ENCODE data around the gene OTOG. TPM values are rescaled to one million over a fixed set of nuclear protein-coding genes. Genes with fewer than 3 reads are reported as not detected.

Gene OTOG
- total RNA-seq, 1 experiment from 2014 or later = not detected

DNA sequence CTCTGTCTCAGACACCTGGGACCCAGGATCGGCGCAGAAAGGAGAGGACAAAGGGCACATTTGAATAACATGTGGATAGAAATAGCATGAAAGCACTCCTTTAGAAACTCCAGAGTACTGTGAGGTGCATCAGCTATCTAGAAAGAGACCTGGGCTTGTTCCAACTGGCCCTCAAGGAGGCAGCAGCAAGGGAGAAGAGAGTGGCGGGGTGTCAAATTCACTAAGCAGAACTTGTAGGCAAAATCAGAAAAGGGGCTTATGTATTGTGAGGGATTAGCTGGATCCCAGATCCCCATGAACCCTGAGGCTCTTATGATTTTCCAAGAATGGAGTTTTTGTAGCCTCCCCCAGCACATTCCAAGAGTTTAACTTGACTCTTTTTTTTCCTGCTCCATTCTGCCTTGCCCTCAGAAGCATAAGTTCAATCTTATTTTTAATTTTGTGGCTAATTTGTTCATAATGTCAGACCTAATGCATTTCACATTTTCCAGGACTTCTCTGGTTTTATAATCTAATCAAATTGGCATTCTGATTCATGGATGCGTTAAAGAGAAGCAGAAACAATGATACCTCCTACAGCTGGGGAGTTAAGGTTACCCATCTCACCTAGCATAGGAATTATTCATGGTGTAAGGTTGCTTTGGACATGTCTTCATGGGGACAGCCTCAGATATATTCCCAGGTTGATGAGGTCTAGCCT, 36.4 kb upstream of the OTOG start:
- H2AFZ ChIP-seq (ENCODE audit: low read length) = no peak overlapping the region
- TF ChIP-seq EZH2 (IDR thresholded peaks at IDR 0.05; ENCODE audit: low read length, unreplicated experiment) (no peak), EZH2phosphoT487 (IDR thresholded peaks at IDR 0.05; ENCODE audit: borderline replicate concordance, low read length) (no peak)
- TF ChIP-seq, protein P1, sequence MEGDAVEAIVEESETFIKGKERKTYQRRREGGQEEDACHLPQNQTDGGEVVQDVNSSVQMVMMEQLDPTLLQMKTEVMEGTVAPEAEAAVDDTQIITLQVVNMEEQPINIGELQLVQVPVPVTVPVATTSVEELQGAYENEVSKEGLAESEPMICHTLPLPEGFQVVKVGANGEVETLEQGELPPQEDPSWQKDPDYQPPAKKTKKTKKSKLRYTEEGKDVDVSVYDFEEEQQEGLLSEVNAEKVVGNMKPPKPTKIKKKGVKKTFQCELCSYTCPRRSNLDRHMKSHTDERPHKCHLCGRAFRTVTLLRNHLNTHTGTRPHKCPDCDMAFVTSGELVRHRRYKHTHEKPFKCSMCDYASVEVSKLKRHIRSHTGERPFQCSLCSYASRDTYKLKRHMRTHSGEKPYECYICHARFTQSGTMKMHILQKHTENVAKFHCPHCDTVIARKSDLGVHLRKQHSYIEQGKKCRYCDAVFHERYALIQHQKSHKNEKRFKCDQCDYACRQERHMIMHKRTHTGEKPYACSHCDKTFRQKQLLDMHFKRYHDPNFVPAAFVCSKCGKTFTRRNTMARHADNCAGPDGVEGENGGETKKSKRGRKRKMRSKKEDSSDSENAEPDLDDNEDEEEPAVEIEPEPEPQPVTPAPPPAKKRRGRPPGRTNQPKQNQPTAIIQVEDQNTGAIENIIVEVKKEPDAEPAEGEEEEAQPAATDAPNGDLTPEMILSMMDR (conservative IDR thresholded peaks at IDR 0.05; ENCODE audit: low read depth, low read length) = no peak
- H3K27me3 ChIP-seq (ENCODE audit: low read length) = peaks cover 36% of the 10 kb centered on the region
- H3K79me2 ChIP-seq (ENCODE audit: low read length) = no peaks in the 10 kb centered on the region
- no peaks in the 10 kb centered on the region for H3K9me2 ChIP-seq (replicated peaks; ENCODE audit: low read length)
- no peaks in the 10 kb centered on the region for H3K9me3 ChIP-seq (ENCODE audit: low read length)
- no peak overlapping the region for H3K4me3 ChIP-seq (ENCODE audit: low read length)
- no TSS peak for BruUV-seq (replicated peaks)
- H3F3A ChIP-seq (ENCODE audit: low read length, unreplicated experiment) = no peaks in the 10 kb centered on the region
- no peaks in the 10 kb centered on the region for H4K20me1 ChIP-seq (ENCODE audit: low read length)
- H3K27ac ChIP-seq (ENCODE audit: low read length) = no peak overlapping the region
- no peaks in the 10 kb centered on the region for H3K36me3 ChIP-seq (ENCODE audit: low read depth, low read length)
- ATAC-seq (no peak), DNase-seq (no peak)
- no peak overlapping the region for H3K4me2 ChIP-seq (ENCODE audit: low read length)
- no peak overlapping the region for H3K9ac ChIP-seq (ENCODE audit: low read length)
- ChIA-PET POLR2A (ENCODE audit: unreplicated experiment) (no interaction called here), CTCF (no interaction called here)
- intact Hi-C loops (cut with micrococcal nuclease) = no loop called here
- no peaks in the 10 kb centered on the region for H3K4me1 ChIP-seq (ENCODE audit: insufficient read depth, low read length)

DNA sequence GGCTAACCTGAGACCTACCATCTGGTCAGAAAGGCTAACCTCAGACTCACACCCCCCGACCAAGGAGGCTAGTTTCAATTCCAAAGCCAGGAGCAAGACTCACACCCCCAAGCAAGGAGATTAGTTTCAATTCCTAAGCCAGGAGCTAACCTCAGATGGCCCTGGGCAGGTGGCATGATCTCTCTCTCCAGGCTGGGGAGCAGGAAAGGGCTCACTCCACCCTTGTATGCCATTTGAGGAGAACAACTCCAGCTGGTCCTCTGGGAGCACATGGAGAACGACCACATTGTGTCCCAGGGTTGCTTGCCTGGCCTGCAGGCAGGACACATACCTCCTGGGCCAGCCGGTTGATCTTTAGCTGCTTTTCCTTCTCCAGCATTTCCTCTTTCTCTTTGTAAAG, 35.5 kb upstream of the OTOG start:
- Histone ChIP-seq H3K79me2 (ENCODE audit: low read length) (no peaks in the 10 kb centered on the region), H2AFZ (ENCODE audit: low read length) (no peak overlapping the region), H3K9ac (ENCODE audit: low read length) (no peak overlapping the region), H3K36me3 (ENCODE audit: low read depth, low read length) (no peaks in the 10 kb centered on the region), H4K20me1 (ENCODE audit: low read length) (no peaks in the 10 kb centered on the region), H3F3A (ENCODE audit: low read length, unreplicated experiment) (no peaks in the 10 kb centered on the region), H3K27me3 (ENCODE audit: low read length) (peaks cover 43% of the 10 kb centered on the region), H3K4me2 (ENCODE audit: low read length) (no peak overlapping the region), H3K9me3 (ENCODE audit: low read length) (no peaks in the 10 kb centered on the region), H3K9me2 (replicated peaks; ENCODE audit: low read length) (no peaks in the 10 kb centered on the region), H3K4me1 (ENCODE audit: insufficient read depth, low read length) (no peaks in the 10 kb centered on the region), H3K27ac (ENCODE audit: low read length) (no peak overlapping the region), H3K4me3 (ENCODE audit: low read length) (no peak overlapping the region)
- intact Hi-C loops (cut with micrococcal nuclease) = no loop called here
- CTCF ChIA-PET = interaction anchor here (0.7 kb wide), 1 partner anchor 17 kb away, joined by 3 read pairs; no protein-coding TSS in a partner anchor
- BruUV-seq (replicated peaks) = no TSS peak
- DNase-seq (no peak), ATAC-seq (no peak)
- POLR2A ChIA-PET (ENCODE audit: unreplicated experiment) = no interaction called here
- no peak for TF ChIP-seq EZH2 (IDR thresholded peaks at IDR 0.05; ENCODE audit: low read length, unreplicated experiment)
- TF ChIP-seq, protein P1 (conservative IDR thresholded peaks at IDR 0.05; ENCODE audit: low read depth, low read length) = no peak
- no peak for TF ChIP-seq EZH2phosphoT487 (IDR thresholded peaks at IDR 0.05; ENCODE audit: borderline replicate concordance, low read length)

DNA sequence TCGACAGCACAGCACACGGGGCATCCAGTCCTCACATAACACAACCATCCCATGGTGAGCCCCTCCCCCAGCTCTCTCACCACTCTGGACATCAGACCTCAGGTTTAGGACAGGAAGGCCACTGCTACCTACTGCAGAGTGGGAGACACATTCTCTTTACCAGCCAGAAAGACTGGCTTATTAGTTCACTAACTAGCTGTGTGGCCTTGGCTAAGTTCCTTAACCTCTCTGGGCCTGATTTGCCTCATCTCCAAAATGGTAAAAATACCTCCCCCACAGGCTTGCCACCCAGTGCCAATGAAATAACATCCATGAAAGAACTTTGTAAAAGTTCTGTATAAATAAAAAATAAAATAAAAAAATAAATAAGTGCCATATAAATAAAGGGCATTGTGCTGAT, 35.0 kb upstream of the OTOG start:
- Histone ChIP-seq H3K4me2 (ENCODE audit: low read length) (no peak overlapping the region), H3K9ac (ENCODE audit: low read length) (no peak overlapping the region), H3K27ac (ENCODE audit: low read length) (no peak overlapping the region), H4K20me1 (ENCODE audit: low read length) (no peaks in the 10 kb centered on the region), H3K9me3 (ENCODE audit: low read length) (no peaks in the 10 kb centered on the region), H3K79me2 (ENCODE audit: low read length) (no peaks in the 10 kb centered on the region), H3F3A (ENCODE audit: low read length, unreplicated experiment) (no peaks in the 10 kb centered on the region), H3K4me3 (ENCODE audit: low read length) (no peak overlapping the region), H3K9me2 (replicated peaks; ENCODE audit: low read length) (no peaks in the 10 kb centered on the region), H3K36me3 (ENCODE audit: low read depth, low read length) (no peaks in the 10 kb centered on the region), H3K27me3 (ENCODE audit: low read length) (peaks cover 49% of the 10 kb centered on the region), H2AFZ (ENCODE audit: low read length) (no peak overlapping the region), H3K4me1 (ENCODE audit: insufficient read depth, low read length) (no peaks in the 10 kb centered on the region)
- TF ChIP-seq, protein P1 (conservative IDR thresholded peaks at IDR 0.05; ENCODE audit: low read depth, low read length) = no peak
- no peak for TF ChIP-seq EZH2 (IDR thresholded peaks at IDR 0.05; ENCODE audit: low read length, unreplicated experiment)
- no peak for TF ChIP-seq EZH2phosphoT487 (IDR thresholded peaks at IDR 0.05; ENCODE audit: borderline replicate concordance, low read length)
- DNase-seq (no peak), ATAC-seq (no peak)
- intact Hi-C loops (cut with micrococcal nuclease) = no loop called here
- ChIA-PET POLR2A (ENCODE audit: unreplicated experiment) (no interaction called here), CTCF (interaction anchor here (0.7 kb wide), 1 partner anchor 16 kb away, joined by 3 read pairs; no protein-coding TSS in a partner anchor)
- BruUV-seq (replicated peaks) = no TSS peak
